GM12875 (cell line): Measurements from ENCODE around the gene AAR2.

Experiments used
- H3K4me3 ChIP-seq: one replicate; pipeline ENCODE4 v1.5.1; 2011; ENCODE audit warnings: low read depth, low read length, control low read depth
- TF ChIP-seq, protein P1 (sequence below): IDR thresholded peaks from 2 replicates; pipeline ENCODE4 v1.5.1; 2011; ENCODE audit warnings: low read depth, mild to moderate bottlenecking, control low read depth, inconsistent platforms, low read length, moderate library complexity, borderline replicate concordance; ENCODE audit not compliant: insufficient read depth

The AAR2 gene

GRCh38 chr20:36298795-36299339 is 62.6 kb downstream of the AAR2 start:
- no peak overlapping the region for H3K4me3 ChIP-seq
- TF ChIP-seq, protein P1, sequence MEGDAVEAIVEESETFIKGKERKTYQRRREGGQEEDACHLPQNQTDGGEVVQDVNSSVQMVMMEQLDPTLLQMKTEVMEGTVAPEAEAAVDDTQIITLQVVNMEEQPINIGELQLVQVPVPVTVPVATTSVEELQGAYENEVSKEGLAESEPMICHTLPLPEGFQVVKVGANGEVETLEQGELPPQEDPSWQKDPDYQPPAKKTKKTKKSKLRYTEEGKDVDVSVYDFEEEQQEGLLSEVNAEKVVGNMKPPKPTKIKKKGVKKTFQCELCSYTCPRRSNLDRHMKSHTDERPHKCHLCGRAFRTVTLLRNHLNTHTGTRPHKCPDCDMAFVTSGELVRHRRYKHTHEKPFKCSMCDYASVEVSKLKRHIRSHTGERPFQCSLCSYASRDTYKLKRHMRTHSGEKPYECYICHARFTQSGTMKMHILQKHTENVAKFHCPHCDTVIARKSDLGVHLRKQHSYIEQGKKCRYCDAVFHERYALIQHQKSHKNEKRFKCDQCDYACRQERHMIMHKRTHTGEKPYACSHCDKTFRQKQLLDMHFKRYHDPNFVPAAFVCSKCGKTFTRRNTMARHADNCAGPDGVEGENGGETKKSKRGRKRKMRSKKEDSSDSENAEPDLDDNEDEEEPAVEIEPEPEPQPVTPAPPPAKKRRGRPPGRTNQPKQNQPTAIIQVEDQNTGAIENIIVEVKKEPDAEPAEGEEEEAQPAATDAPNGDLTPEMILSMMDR: no peak

GRCh38 chr20:36299459-36299858 is 63.2 kb downstream of the AAR2 start:
- H3K4me3 ChIP-seq: no peak overlapping the region
- TF ChIP-seq, protein P1: no peak

- no peak overlapping the region for H3K4me3 ChIP-seq
- TF ChIP-seq, protein P1: no peak
These were observed 65.3 kb downstream of the AAR2 start for GRCh38 chr20:36301359-36302119.

DNA sequence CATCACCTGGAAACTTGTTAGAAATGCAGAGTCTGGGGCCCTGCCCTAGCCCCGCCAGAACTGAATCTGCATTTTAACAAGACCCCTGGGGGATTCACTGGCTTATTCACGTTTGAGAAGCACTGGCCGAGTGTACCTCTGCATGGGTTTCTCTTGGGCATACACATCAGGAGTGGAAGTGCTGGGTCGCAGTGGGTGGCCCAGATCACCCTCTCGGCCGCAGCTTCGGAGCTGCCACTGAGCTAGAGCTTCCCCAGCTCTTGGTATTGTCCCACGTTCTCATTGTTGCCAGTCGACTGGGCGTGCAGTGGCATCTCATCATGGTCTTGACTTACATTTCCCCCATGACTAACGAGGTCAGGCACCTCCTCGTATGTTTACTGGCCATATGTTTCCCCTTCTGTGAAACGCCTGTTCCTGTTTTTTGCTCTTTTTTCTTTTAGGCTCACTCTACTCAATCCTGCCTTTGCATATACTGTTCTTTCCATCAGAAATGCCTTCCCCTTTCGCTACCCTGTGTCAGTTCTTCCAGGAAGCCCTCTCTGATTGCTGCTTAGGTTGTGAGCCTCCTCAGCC is 66.8 kb downstream of the AAR2 start:
- H3K4me3 ChIP-seq: no peak overlapping the region
- TF ChIP-seq, protein P1: no peak

DNA sequence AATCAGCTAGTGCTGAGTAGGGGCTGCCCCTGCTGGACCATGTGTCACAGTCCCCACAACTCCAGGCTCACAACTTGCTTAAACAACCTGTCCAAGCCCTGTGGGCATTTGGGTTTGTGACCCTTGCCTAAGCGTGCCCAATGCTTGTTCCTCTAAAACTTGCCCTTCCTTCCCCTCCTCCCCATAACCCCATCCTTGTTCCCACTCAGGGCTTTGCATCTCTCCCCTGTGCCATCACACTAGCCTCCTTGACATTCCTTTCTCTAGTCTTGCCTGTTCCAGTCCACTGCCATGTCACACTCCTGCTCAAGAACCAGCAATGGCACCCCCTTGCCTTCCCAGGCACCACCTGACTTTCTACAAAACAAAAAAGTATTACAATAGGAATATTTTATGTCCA is 67.6 kb downstream of the AAR2 start:
- TF ChIP-seq, protein P1: no peak
- no peak overlapping the region for H3K4me3 ChIP-seq

DNA sequence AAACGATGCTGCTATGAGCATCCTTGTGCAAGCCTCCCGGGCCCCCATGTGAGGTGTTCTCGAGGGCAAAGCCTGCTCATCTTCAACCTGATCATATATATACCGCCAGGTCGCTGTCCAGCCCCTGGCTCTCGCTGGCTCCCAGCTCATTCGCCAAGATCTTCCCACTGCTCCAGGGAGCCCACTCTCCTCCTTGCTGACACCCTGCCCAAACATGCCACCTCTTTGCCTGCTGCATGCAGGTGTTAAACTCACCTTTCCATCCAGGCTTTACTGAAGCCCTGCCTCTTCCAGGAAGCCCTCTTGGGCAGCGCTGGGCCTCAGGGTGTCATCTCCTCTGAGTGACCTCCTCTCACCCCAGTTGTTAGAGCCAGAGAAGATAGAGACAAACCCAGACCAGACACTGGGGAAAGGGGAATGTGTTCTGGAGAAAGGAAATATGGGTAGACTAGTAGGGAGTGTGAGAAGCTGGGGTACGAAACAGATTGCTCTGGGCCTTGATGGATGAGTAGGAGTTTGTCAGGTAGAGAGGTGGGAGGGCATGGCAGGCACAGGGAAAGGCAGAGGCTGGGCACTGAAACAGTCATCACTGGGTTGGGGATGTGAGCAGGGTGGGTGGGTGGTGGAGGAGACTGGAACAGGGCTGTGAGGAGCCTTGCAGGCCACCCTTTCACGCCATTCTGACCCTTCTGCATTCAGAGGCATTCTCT is 68.7 kb downstream of the AAR2 start:
- H3K4me3 ChIP-seq: no peak overlapping the region
- TF ChIP-seq, protein P1: no peak
